Ascending aorta (tissue), 2 donors: ENCODE data around the gene BPNT1. TPM values are rescaled to one million over a fixed set of nuclear protein-coding genes. Genes with fewer than 3 reads are reported as not detected.

Experiments used
- DNase-seq, 2 donors: peaks; one replicate each; pipeline ENCODE4 v3.0.0-alpha.2; 2019; ENCODE audit warnings: low spot score in 2 of 2
- H3K27ac ChIP-seq, 2 donors: fragments of 200-600 bp; sonication (generic); one replicate each; pipeline ENCODE4 v1.5.1; 2016 to 2017; ENCODE audit warnings: mild to moderate bottlenecking in 1 of 2
- H3K27me3 ChIP-seq: fragments of 200-600 bp; sonication (generic); one replicate; pipeline ENCODE4 v1.5.1; 2017
- H3K36me3 ChIP-seq, 2 donors: fragments of 200-600 bp; sonication (generic); one replicate each; pipeline ENCODE4 v1.5.1; 2016
- H3K4me1 ChIP-seq, 2 donors: fragments of 200-600 bp; sonication (generic); one replicate each; pipeline ENCODE4 v1.5.1; 2016 to 2017; ENCODE audit warnings: mild to moderate bottlenecking in 1 of 2
- H3K4me3 ChIP-seq, 2 donors: fragments of 200-600 bp; sonication (generic); one replicate each; pipeline ENCODE4 v1.5.1; 2016 to 2017; ENCODE audit warnings: mild to moderate bottlenecking in 1 of 2
- H3K9me3 ChIP-seq, 2 donors: fragments of 200-600 bp; sonication (generic); one replicate each; pipeline ENCODE4 v1.5.1; 2016
- CTCF ChIP-seq, 3 experiments: fragments of 200-600 bp in 2 of 3; fragments of 450-650 bp in 1 of 3; sonication (generic) in 2 of 3; IDR thresholded peaks; one replicate each; pipeline ENCODE4 v1.5.1; 2016 to 2019; ENCODE audit warnings: antibody characterized with exemption in 3 of 3, mild to moderate bottlenecking in 1 of 3, moderate library complexity in 1 of 3
- intact Hi-C: fragments of 100-400 bp; cut with DNase I; formaldehyde crosslinking; loops from one replicate; pipeline ENCODE4 v1.15.1; 2023
- total RNA-seq: library from RNA; depleted of rRNA; stranded (reverse); fragments of >200 nt; gene quantifications from one replicate; pipeline ENCODE4 v1.1.0, GENCODE V29; 2016

Gene BPNT1
- total RNA-seq, 1 donor from 2014 or later = 5.4 TPM

GRCh38 chr1:220124542-220124941 is 35.0 kb upstream of the BPNT1 start:
- intact Hi-C loops = no loop called here
- no peaks in the 10 kb centered on the region for H3K27me3 ChIP-seq
- no peak for TF ChIP-seq CTCF (IDR thresholded peaks at IDR 0.05)
- no peak overlapping the region for H3K4me3 ChIP-seq
- no peak for DNase-seq
- peaks cover 0 to 3% of the 10 kb centered on the region in 2 donors for H3K4me1 ChIP-seq
- peaks cover 23 to 26% of the 10 kb centered on the region in 2 donors for H3K36me3 ChIP-seq
- no peak overlapping the region for H3K27ac ChIP-seq
- H3K9me3 ChIP-seq = no peaks in the 10 kb centered on the region

DNA sequence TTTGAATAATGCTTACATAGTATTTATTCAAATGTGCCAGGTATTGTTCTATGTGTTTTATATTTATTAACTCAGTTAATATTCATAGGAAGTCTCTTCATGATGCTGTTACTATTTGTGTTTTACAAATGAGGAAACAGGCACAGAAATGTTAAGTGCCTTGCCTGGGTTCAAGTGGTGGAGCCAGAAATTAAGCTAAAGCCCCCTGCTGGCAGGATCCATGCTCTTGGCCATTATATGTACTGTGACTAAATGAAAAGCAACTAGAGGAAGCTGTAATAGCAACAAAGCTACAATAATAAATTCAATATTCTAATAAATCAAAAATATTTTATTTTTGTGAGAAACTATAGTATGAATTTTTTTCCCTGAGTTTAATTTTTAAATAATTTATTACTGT is 34.3 kb upstream of the BPNT1 start:
- no peak for TF ChIP-seq CTCF (IDR thresholded peaks at IDR 0.05)
- no peaks in the 10 kb centered on the region for H3K9me3 ChIP-seq

DNA sequence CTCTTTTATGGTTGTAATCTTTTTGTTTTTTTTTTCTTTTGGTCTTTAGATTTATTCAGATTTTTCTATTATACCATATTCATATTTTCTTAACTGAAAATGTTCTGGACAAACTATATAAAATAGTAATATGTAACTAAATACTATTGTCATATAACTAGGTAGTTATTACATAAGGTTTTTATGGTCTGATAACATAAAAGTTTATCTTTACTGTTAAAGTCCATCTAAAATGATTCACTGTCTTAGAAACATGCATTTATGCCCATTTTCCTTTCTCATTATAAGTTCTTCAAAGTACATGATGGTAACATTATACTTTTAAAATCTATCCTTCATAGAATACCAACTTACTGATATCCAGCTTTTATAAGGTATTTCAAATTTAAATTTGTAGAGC is 33.5 kb upstream of the BPNT1 start:
- Histone ChIP-seq H3K27ac (no peak overlapping the region), H3K27me3 (no peaks in the 10 kb centered on the region), H3K9me3 (no peaks in the 10 kb centered on the region), H3K4me1 (peaks cover 0 to 8% of the 10 kb centered on the region in 2 donors), H3K36me3 (peaks cover 14 to 17% of the 10 kb centered on the region in 2 donors), H3K4me3 (no peak overlapping the region)
- no peak for TF ChIP-seq CTCF (IDR thresholded peaks at IDR 0.05)
- intact Hi-C loops = no loop called here
- DNase-seq = no peak

More for the DNA sequence above, 34.3 kb upstream of the BPNT1 start:
- peaks cover 20 to 21% of the 10 kb centered on the region in 2 donors for H3K36me3 ChIP-seq
- intact Hi-C loops = no loop called here
- no peak overlapping the region for H3K27ac ChIP-seq
- no peak for DNase-seq
- H3K4me3 ChIP-seq = no peak overlapping the region
- H3K4me1 ChIP-seq = peaks cover 0 to 6% of the 10 kb centered on the region in 2 donors
- H3K27me3 ChIP-seq = no peaks in the 10 kb centered on the region

- Histone ChIP-seq H3K27ac (peak overlapping the region; percentile 57 to 76), H3K4me1 (peaks cover 0 to 8% of the 10 kb centered on the region in 2 donors), H3K27me3 (no peaks in the 10 kb centered on the region), H3K36me3 (peaks cover 4 to 14% of the 10 kb centered on the region in 2 donors), H3K4me3 (peak overlapping the region in 1 of 2 donors; percentile 35), H3K9me3 (no peaks in the 10 kb centered on the region)
- TF ChIP-seq CTCF (IDR thresholded peaks at IDR 0.05) = no peak
- intact Hi-C loops = no loop called here
- DNase-seq = no peak
These were observed 32.4 kb upstream of the BPNT1 start for GRCh38 chr1:220121791-220122530.

- H3K36me3 ChIP-seq = peaks cover 9 to 31% of the 10 kb centered on the region in 2 donors
- no peak overlapping the region for H3K4me3 ChIP-seq
- no peaks in the 10 kb centered on the region for H3K9me3 ChIP-seq
- no peak for DNase-seq
- peaks cover 0 to 8% of the 10 kb centered on the region in 2 donors for H3K4me1 ChIP-seq
- H3K27me3 ChIP-seq = no peaks in the 10 kb centered on the region
- intact Hi-C loops = no loop called here
- no peak for TF ChIP-seq CTCF (IDR thresholded peaks at IDR 0.05)
- peak overlapping the region; percentile 19 to 34 for H3K27ac ChIP-seq
These were observed 29.5 kb upstream of the BPNT1 start for GRCh38 chr1:220119043-220119512.
